ENCODE measurements around the gene TMPRSS4.
A peak's percentile ranks its signal among the peaks of the same experiment; 100 is the strongest.
"Not testable (repeated sequence)": the region's sequence is repeated elsewhere in the genome, so short reads cannot be mapped to it uniquely, and the experiment has no call there.

Gene TMPRSS4

DNA sequence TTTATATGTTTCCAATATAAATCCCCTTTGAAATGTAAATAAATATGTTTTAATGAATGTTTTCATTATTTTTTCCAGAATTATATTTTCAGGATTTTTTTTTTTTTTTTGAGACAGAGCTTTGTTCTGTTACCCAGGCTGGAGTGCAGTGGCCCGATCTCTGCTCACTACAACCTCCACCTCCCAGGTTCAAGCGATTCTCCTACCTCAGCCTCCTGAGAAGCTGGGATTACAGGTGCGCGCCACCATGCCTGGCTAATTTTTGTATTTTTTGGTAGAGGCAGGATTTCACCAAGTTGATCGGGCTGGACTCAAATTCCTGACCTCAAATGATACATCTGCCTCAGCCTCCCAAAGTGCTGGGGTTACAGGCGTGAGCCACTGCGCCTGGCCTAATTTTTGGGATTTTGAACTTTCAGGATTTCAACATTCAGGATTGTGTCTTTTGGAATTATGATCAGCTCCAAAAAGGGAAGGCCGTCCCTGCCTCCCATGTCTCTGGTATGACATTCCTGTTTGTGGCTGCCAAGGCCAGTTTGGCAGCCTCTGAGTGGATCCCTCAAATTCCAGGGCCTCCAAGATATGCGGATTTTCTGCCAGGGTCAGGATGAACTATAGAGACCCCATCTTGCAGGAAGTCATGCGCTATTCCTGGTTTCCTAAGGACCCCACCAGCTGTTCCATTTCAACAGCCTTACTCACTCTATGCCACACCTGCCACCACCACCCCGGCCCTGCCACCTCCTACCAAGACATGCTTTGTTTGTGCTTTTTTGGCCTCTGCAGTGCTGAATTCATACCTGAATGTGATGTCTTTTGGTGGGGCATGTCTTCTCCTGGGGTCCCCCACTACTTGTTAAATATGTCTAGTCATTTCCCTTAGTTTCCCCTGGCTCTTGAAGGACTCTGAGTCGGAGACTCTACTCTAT lies 21.9 kb upstream of the TMPRSS4 start:
- H3K4me3 ChIP-seq = no peak overlapping the region
- H3K27ac ChIP-seq = no peak overlapping the region

GRCh38 chr11:118055966-118056365 lies 20.9 kb upstream of the TMPRSS4 start:
- Histone ChIP-seq H3K27ac (no peak overlapping the region), H3K4me3 (no peak overlapping the region)

DNA sequence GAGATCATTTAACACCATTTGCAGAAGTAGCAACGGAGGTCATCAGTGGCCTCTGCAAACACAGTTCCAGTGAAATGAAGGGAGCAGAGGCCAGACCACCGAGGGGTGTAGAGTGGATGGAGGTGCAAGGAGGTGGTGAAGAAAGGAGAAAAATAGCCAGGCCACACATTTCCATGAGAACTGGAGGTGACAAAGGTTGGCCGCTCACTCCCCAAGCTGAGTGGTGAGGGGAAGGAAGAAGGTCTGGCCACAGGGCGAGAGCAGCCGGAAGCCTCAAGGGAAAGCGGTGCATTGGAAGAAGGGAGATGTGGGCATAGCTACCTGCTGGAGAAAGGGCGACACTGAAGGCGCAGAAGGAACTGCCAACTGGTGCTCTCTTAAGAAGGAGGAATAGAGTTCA lies 20.1 kb upstream of the TMPRSS4 start:
- no peak overlapping the region for H3K4me3 ChIP-seq

DNA sequence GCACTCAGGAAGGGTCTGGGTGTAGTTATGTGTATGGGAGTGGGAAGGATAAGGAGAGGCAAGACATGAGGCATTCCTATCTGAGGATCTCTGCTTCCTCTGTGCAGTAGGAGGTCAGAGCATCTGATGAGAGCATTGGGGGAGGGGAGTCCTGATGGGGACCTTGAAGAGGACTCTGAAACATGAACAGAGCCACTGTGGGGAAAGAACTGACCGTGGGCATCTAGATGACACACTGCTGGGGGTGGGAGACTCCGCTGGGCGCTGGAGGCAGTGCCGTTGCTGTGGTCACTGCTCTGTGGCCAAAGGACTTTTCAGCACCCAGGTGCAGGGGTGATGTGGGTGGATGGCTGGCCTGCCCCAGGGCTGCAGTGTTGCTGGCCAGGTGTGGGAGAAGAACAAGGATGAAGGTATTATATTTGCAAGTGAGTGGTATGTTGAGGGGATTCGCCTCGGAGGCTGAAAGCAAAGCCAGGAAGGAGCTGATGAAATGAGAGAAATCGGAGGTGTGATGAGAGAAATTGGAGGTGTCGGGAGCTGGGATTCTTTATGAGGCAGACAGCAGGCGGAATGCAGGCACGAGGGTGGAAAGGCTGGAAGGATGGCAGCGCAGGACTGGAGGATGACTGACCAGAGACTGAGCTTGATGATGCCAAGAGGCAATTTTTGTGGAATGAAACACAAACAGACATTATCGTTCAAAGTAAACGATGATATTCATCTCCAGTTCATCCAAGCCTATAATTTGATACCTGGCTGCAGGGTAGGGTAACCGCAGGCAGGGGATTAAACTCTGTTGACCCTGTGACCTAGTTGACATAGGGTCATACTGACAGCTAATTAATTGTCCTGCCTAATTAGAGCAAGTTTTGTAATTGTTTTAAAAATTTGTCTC lies 19.4 kb upstream of the TMPRSS4 start:
- Histone ChIP-seq H3K27ac (no peak overlapping the region), H3K4me3 (no peak overlapping the region)

More for the DNA sequence above, 20.1 kb upstream of the TMPRSS4 start:
- H3K27ac ChIP-seq = no peak overlapping the region

GRCh38 chr11:118058311-118059245 lies 18.3 kb upstream of the TMPRSS4 start:
- Histone ChIP-seq H3K27ac (no peak overlapping the region), H3K4me3 (no peak overlapping the region)

GRCh38 chr11:118059246-118059940 lies 17.5 kb upstream of the TMPRSS4 start:
- H3K27ac ChIP-seq = no peak overlapping the region

DNA sequence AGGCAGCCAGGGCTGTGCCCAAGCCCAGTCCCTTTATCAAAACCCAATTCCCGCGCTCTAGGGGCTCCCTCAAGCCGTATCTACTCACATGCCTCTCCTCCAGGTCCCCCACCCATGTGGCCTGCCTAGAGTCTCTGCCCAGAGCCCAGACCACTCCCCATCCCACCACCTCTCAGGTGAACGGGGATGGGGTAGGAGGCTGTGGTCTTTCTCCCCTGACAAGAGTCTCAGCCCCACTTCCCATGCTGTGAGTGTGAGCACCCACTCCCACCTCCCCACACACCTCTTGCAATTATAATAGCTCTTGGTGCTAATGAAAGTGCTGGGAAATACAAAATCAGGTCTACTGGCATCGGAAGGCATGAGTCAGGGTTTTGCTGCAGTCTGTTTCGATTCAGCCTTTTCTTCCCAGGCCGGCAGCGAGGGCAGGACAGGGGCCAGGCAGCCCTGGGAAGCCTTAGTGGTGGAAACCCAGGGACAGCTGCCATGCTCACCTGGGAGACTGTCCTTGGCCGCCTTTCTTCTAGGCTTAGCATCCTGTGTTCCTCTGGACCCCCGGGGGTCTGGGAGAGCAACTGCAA lies 16.7 kb upstream of the TMPRSS4 start:
- H3K27ac ChIP-seq = no peak overlapping the region
- no peak overlapping the region for H3K4me3 ChIP-seq

More at GRCh38 chr11:118059246-118059940, 17.5 kb upstream of the TMPRSS4 start:
- no peak overlapping the region for H3K4me3 ChIP-seq

GRCh38 chr11:118060869-118061268 lies 16.0 kb upstream of the TMPRSS4 start:
- Histone ChIP-seq H3K27ac (no peak overlapping the region), H3K4me3 (no peak overlapping the region)

- Histone ChIP-seq H3K27ac (no peak overlapping the region), H3K4me3 (no peak overlapping the region)
Observed at GRCh38 chr11:118061586-118062125, 15.2 kb upstream of the TMPRSS4 start.

GRCh38 chr11:118062181-118062580 lies 14.7 kb upstream of the TMPRSS4 start:
- H3K27ac ChIP-seq, H3K4me3 ChIP-seq: not testable (repeated sequence)

DNA sequence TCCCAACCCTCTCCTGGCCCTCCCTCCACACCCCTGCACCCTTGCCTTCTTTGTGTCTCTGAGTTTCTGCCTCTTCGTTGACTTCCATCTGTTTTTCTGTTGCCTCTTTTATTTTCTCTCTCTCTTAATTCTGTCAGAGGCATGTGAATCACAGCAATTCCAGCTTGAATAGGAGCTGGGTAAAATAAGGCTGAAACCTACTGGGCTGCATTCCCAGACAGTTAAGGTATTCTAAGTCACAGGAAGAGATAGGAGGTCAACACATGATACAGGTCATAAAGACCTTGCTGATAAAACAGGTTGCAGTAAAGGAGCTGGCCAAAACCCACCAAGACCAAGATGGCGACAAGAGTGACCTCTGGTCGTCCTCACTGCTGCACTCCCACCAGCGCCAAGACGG lies 14.2 kb upstream of the TMPRSS4 start:
- H3K4me3 ChIP-seq, H3K27ac ChIP-seq: not testable (repeated sequence)

DNA sequence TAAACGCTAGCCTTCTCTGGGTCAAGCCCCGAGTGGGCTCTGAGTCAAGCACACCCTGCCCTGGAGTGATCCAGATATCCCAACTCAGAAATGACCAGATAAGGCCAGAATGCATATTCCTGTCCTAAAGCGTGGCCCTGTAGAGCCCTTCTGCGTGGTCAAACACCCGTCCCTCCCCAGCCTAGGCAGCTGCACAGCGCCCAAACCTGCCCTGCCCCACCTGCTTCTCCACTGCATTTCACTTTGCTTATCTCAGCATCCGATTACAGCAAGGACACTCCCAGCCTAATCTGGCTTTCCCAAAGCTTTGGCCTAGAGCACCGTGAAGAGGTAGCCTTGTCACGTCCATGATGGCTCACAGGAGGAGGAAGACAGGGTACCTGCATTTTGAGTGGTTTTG lies 11.9 kb upstream of the TMPRSS4 start:
- H3K4me3 ChIP-seq = no peak overlapping the region
- H3K27ac ChIP-seq = no peak overlapping the region

- no peak overlapping the region for H3K27ac ChIP-seq
- H3K4me3 ChIP-seq = no peak overlapping the region
Observed at GRCh38 chr11:118065384-118065783, 11.5 kb upstream of the TMPRSS4 start.

DNA sequence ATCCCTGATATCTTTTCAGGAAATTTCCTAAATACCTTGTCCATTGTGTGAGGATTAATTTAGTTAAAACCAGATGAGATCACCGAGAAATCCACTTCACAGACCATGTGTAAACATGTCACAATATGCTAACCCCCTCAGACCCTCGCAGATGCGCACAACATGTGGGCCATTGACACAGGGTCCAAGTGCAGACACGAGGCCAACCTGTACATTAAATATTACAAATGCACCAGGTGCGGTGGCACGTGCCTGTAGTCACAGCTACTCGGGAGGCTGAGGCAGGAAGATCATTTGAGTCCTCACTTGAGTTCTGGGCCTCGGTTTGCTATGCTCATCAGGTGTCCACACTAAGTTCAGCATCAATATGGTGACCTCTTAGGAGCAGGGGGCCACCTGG lies 9.9 kb upstream of the TMPRSS4 start:
- no peak overlapping the region for H3K27ac ChIP-seq

GRCh38 chr11:118068206-118068944 lies 8.5 kb upstream of the TMPRSS4 start:
- Histone ChIP-seq H3K27ac (no peak overlapping the region), H3K4me3 (no peak overlapping the region)

More for the DNA sequence above, 9.9 kb upstream of the TMPRSS4 start:
- no peak overlapping the region for H3K4me3 ChIP-seq

- Histone ChIP-seq H3K27ac (no peak overlapping the region), H3K4me3 (no peak overlapping the region)
Observed at GRCh38 chr11:118068945-118069612, 7.8 kb upstream of the TMPRSS4 start.

DNA sequence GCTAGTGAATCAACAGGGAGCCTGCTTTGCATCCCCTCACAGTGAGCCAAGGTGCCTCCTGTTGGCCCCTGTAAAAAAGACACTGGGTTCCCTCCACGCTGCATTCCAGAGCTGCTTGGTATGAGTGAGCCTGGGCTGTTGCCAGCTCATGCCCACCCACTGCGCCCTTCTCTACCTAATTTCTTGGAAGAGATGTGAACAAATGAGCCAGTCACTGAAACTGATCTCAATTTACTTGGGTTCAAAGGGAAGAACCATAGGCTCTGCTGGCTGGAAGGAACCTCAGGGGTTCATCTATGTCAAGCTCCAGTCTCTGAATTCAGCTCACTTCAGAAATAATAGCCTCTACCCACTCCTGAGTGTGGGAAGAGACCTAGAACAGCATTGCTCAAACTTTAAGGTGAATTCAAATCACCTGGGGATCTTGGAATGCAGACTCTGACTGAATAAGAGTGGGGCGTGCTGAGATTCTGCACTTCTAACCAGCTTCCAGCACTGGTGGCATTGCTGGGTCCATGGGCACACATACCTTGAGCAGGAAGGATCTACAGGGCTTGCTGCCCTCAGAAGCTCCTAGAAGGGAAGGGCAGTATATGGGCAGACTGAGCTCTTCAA lies 5.4 kb upstream of the TMPRSS4 start:
- H3K4me3 ChIP-seq = no peak overlapping the region

More for the DNA sequence above, 5.4 kb upstream of the TMPRSS4 start:
- H3K27ac ChIP-seq = peak overlapping the region in 1 of 21 experiments; percentile 34

Measured in skin epidermis (tissue), 12 donors.